HCT116 (cell line): Measurements from ENCODE around the gene FLG2. TPM values are rescaled to one million over a fixed set of nuclear protein-coding genes. Genes with fewer than 3 reads are reported as not detected.

ENCODE experiments used
- ATAC-seq: fragments of 200-7000 bp; cut with Tn5 transposase; 2 replicates; pipeline ENCODE4 v1.9.1; 2020; ENCODE audit warnings: mild to moderate bottlenecking, moderate library complexity
- BruUV-seq: library from RNA; stranded (reverse); fragments of 400-500 nt; replicated peaks from 2 replicates; lab custom pipeline; 2021; lab: Mats Ljungman, UMichigan
- CTCF ChIA-PET: fragments of 300-600 bp; sonication (Branson Sonifier 250); formaldehyde crosslinking; loops from one replicate; lab custom pipeline; 2021; ENCODE audit warnings: antibody characterized with exemption; lab: Charles Lee
- POLR2A ChIA-PET: fragments of 300-600, 350-600 bp; sonication (Branson Sonifier 250); formaldehyde crosslinking; loops from one replicate; lab custom pipeline; 2021; ENCODE audit warnings: antibody characterized with exemption; lab: Charles Lee
- RAD21 ChIA-PET, 2 experiments: fragments of 300-600 bp; sonication (Branson Sonifier 250); formaldehyde crosslinking; loops; one replicate each; lab custom pipeline; 2023; ENCODE audit warnings: low total read pairs in 2 of 2; ENCODE audit not compliant: uncharacterized antibody in 2 of 2, unreplicated experiment in 2 of 2, low non-redundant PET in 1 of 2; lab: Charles Lee
- DNase-seq: peaks from one replicate; pipeline ENCODE4 v3.0.0-alpha.2; 2010; ENCODE audit warnings: low read depth, low spot score
- H2AFZ ChIP-seq: fragments of 200-600 bp; shearing (Covaris generic), sonication (generic); 2 replicates; pipeline ENCODE4 v1.6.1; 2017; ENCODE audit warnings: low read depth, mixed run types, mixed read lengths, antibody characterized with exemption, low read length; ENCODE audit not compliant: poor library complexity, severe bottlenecking
- H3K27ac ChIP-seq: 2 replicates; pipeline ENCODE4 v1.5.1; 2012; ENCODE audit warnings: low read depth, low read length
- H3K27me3 ChIP-seq: fragments of 200-600 bp; sonication (generic); 2 replicates; pipeline ENCODE4 v1.6.1; 2016; ENCODE audit warnings: mixed run types, low read length, mixed read lengths; ENCODE audit not compliant: insufficient read depth
- H3K36me3 ChIP-seq, 2 experiments: fragments of 200-500 bp in 1 of 2; fragments of 200-600 bp in 1 of 2; sonication (Bioruptor generic) in 1 of 2; sonication (generic) in 1 of 2; 2 replicates each; pipeline versions ENCODE4 v1.5.1 to v1.6.1; 2014 to 2016; ENCODE audit warnings: low read length in 2 of 2, inconsistent platforms in 1 of 2, mixed read lengths in 1 of 2, mixed run types in 1 of 2; ENCODE audit not compliant: insufficient read depth in 2 of 2, control insufficient read depth in 1 of 2
- H3K4me1 ChIP-seq, 2 experiments: fragments of 200-600 bp in 1 of 2; sonication (generic) in 1 of 2; 2 replicates each; pipeline versions ENCODE4 v1.5.1 to v1.6.1; 2012 to 2017; ENCODE audit warnings: low read length in 2 of 2, inconsistent platforms in 1 of 2, mild to moderate bottlenecking in 1 of 2, mixed read lengths in 1 of 2, mixed run types in 1 of 2, moderate library complexity in 1 of 2; ENCODE audit not compliant: insufficient read depth in 2 of 2, control insufficient read depth in 1 of 2
- H3K4me2 ChIP-seq: fragments of 200-600 bp; sonication (generic); 2 replicates; pipeline ENCODE4 v1.6.1; 2017; ENCODE audit warnings: mixed run types, low read length, mixed read lengths
- H3K4me3 ChIP-seq, 2 experiments: fragments of 200-600 bp in 1 of 2; sonication (generic) in 1 of 2; replicated peaks in 1 of 2; 2 replicates each; pipeline ENCODE4 v1.5.1; 2011 to 2016; ENCODE audit warnings: low read length in 2 of 2, control low read depth in 1 of 2, low read depth in 1 of 2, mild to moderate bottlenecking in 1 of 2, mixed read lengths in 1 of 2, mixed run types in 1 of 2
- H3K79me2 ChIP-seq: fragments of 200-600 bp; sonication (generic); 2 replicates; pipeline ENCODE4 v1.6.1; 2017; ENCODE audit warnings: mild to moderate bottlenecking, mixed run types, low read length, moderate library complexity, mixed read lengths; ENCODE audit not compliant: insufficient read depth
- H3K9ac ChIP-seq: fragments of 200-600 bp; sonication (generic); 2 replicates; pipeline ENCODE4 v1.6.1; 2016; ENCODE audit warnings: low read length, mixed read lengths
- H3K9me2 ChIP-seq: fragments of 200-600 bp; sonication (generic), shearing (Covaris generic); 2 replicates; pipeline ENCODE4 v1.6.1; 2017; ENCODE audit warnings: mixed run types, mild to moderate bottlenecking, moderate library complexity; ENCODE audit not compliant: insufficient read depth
- H3K9me3 ChIP-seq, 2 experiments: fragments of 200-500 bp in 1 of 2; fragments of 200-600 bp in 1 of 2; sonication (Bioruptor generic) in 1 of 2; sonication (generic) in 1 of 2; 2 replicates each; pipeline ENCODE4 v1.6.1; 2014 to 2017; ENCODE audit warnings: low read length in 2 of 2, mixed read lengths in 2 of 2, inconsistent platforms in 1 of 2, low read depth in 1 of 2, mild to moderate bottlenecking in 1 of 2, mixed run types in 1 of 2, moderate library complexity in 1 of 2; ENCODE audit not compliant: control insufficient read depth in 1 of 2, insufficient read depth in 1 of 2
- H4K20me1 ChIP-seq: fragments of 200-600 bp; sonication (generic), shearing (Covaris generic); 2 replicates; pipeline ENCODE4 v1.6.1; 2017; ENCODE audit warnings: mixed run types, mild to moderate bottlenecking, moderate library complexity; ENCODE audit not compliant: insufficient read depth
- CBX3 ChIP-seq: IDR thresholded peaks from 2 replicates; pipeline ENCODE4 v1.6.1; 2012; ENCODE audit warnings: low read depth
- CEBPB ChIP-seq: IDR thresholded peaks from 2 replicates; pipeline ENCODE4 v1.6.1; 2012; ENCODE audit warnings: low read depth
- ELF1 ChIP-seq: IDR thresholded peaks from 2 replicates; pipeline ENCODE4 v1.6.1; 2012; ENCODE audit warnings: low read depth, borderline replicate concordance
- JUND ChIP-seq: IDR thresholded peaks from 2 replicates; pipeline ENCODE4 v1.6.1; 2012
- POLR2AphosphoS5 ChIP-seq: IDR thresholded peaks from 2 replicates; pipeline ENCODE4 v1.6.1; 2011; ENCODE audit warnings: mild to moderate bottlenecking, low read depth, low read length, moderate library complexity
- RAD21 ChIP-seq: IDR thresholded peaks from 2 replicates; pipeline ENCODE4 v1.6.1; 2012; ENCODE audit warnings: low read depth, mild to moderate bottlenecking
- YY1 ChIP-seq: IDR thresholded peaks from 2 replicates; pipeline ENCODE4 v1.6.1; 2011; ENCODE audit warnings: low read length, low read depth, moderate library complexity, mild to moderate bottlenecking; ENCODE audit not compliant: insufficient replicate concordance; ENCODE audit errors: extremely low read depth
- intact Hi-C: fragments of 100-400 bp; cut with micrococcal nuclease; formaldehyde crosslinking; loops from 2 replicates; pipeline ENCODE4 v1.10.0; 2022
- total RNA-seq: library from RNA; stranded (reverse); gene quantifications from one replicate; pipeline ENCODE4 v1.2.1, GENCODE V29; 2021; ENCODE audit not compliant: unreplicated experiment
- TF ChIP-seq, protein P1 (sequence below), 3 experiments: fragments of 200-600 bp in 1 of 3; sonication (generic) in 1 of 3; IDR thresholded peaks in 2 of 3; conservative IDR thresholded peaks in 1 of 3; 2 replicates each; pipeline ENCODE4 v1.5.1; 2012 to 2017; ENCODE audit warnings: low read depth in 2 of 3, low read length in 2 of 3, antibody characterized with exemption in 1 of 3, borderline replicate concordance in 1 of 3, control low read depth in 1 of 3, mild to moderate bottlenecking in 1 of 3, mixed read lengths in 1 of 3, mixed run types in 1 of 3, moderate library complexity in 1 of 3; ENCODE audit not compliant: insufficient read depth in 1 of 3

Gene FLG2
- total RNA-seq, 1 experiment from 2014 or later, result not detected

DNA sequence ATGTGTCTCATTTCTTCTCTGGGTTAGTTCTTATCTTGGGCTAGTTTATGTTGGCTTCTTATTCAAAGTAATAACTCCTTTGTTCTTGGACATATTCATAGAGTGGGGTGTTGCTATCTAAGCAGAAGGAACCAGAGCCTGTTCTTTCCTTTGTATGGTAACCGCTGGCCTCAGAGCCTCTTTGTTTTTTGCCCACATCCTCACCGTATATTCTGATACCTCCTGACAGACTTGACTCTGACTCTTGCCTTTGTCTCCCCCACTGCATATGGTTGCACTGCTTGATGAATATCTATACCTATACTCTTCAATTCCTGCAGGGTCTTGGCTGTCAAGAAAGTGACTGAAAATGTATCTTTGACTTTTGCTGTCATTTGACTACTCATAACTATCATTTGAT is 10.2 kb downstream of the FLG2 start (continued):
- no peak for TF ChIP-seq POLR2AphosphoS5
- no peak for TF ChIP-seq CEBPB
- no peak for TF ChIP-seq CBX3
- no peak for TF ChIP-seq YY1
- TF ChIP-seq, all 23 proteins: peak for 0

DNA sequence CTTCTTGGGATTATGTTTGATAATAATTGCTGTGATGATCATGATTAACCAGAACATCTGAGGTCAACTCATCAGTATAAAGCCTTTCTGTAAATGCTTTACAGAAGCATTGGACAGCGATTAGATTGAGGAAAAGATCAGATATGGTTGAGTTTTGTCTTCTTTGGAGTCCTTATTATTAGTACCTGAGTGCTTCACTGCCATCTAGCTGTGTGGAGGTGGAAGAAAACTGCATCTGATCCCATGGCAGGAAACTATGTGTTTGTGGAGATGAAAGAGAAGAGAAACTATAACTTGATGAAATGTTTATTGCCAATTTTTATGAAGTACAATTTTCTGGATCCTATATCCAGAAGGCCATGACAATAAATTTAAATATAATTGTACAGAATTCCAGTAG is 11.4 kb downstream of the FLG2 start:
- POLR2A ChIA-PET, result interaction anchor here (1.3 kb wide), 1 partner anchor 110 kb away, joined by 4 read pairs; no protein-coding TSS in a partner anchor
- peak; percentile 13 for DNase-seq

More for the DNA sequence above, 11.4 kb downstream of the FLG2 start:
- H3K4me3 ChIP-seq, result no peak overlapping the region
- intact Hi-C loops, result loop anchor here (5.0 kb wide), 1 partner anchor 104 kb away; no protein-coding TSS in a partner anchor
- H3K79me2 ChIP-seq, result no peaks in the 10 kb centered on the region
- H3K9me3 ChIP-seq, result no peaks in the 10 kb centered on the region
- H3K27me3 ChIP-seq, result peaks cover 23% of the 10 kb centered on the region
- no peaks in the 10 kb centered on the region for H3K9me2 ChIP-seq
- H3K27ac ChIP-seq, result no peak overlapping the region
- no peaks in the 10 kb centered on the region for H4K20me1 ChIP-seq
- CTCF ChIA-PET, result interaction anchor here (1.0 to 2.6 kb wide), 11 partner anchors 9 to 110 kb away, joined by 3 to 39 read pairs (median 5); no protein-coding TSS in a partner anchor
- H2AFZ ChIP-seq, result peak overlapping the region; percentile 97
- no peaks in the 10 kb centered on the region for H3K4me1 ChIP-seq
- H3K9ac ChIP-seq, result no peak overlapping the region
- peak; percentile 59; the same call in 1 of the 2 replicates for ATAC-seq
- H3K4me2 ChIP-seq, result no peak overlapping the region
- RAD21 ChIA-PET, result no interaction called here
- H3K36me3 ChIP-seq, result no peaks in the 10 kb centered on the region
- BruUV-seq, result no TSS peak
- TF ChIP-seq, protein P1, sequence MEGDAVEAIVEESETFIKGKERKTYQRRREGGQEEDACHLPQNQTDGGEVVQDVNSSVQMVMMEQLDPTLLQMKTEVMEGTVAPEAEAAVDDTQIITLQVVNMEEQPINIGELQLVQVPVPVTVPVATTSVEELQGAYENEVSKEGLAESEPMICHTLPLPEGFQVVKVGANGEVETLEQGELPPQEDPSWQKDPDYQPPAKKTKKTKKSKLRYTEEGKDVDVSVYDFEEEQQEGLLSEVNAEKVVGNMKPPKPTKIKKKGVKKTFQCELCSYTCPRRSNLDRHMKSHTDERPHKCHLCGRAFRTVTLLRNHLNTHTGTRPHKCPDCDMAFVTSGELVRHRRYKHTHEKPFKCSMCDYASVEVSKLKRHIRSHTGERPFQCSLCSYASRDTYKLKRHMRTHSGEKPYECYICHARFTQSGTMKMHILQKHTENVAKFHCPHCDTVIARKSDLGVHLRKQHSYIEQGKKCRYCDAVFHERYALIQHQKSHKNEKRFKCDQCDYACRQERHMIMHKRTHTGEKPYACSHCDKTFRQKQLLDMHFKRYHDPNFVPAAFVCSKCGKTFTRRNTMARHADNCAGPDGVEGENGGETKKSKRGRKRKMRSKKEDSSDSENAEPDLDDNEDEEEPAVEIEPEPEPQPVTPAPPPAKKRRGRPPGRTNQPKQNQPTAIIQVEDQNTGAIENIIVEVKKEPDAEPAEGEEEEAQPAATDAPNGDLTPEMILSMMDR (IDR thresholded peaks at IDR 0.05 in 2 of 3, conservative IDR thresholded peaks at IDR 0.05 in 1 of 3; ENCODE audit: borderline replicate concordance in 1 of 3, insufficient read depth in 1 of 3, low read depth in 2 of 3, low read length in 2 of 3), result peak; percentile 13 to 49 (median 41); a peak in 5 of 6 replicates
- TF ChIP-seq RAD21 (peak; percentile 17; the same call in 1 of the 2 replicates), JUND (no peak), CBX3 (peak; percentile 43; the same call in 1 of the 2 replicates), CEBPB (no peak), ELF1 (no peak)
